Measurements from ENCODE around the gene LIAS.

LIAS gene

GRCh38 chr4:39476187-39476895, 17.5 kb downstream of the LIAS start:
- TF ChIP-seq CTCF (IDR thresholded peaks at IDR 0.05; ENCODE audit: low read depth, low read length), result no peak
- no peaks in the 10 kb centered on the region for H3K27me3 ChIP-seq
- peaks cover 24% of the 10 kb centered on the region for H3K36me3 ChIP-seq
- no peak overlapping the region for H3K4me3 ChIP-seq (ENCODE audit: low read depth, low read length)
- no peak for DNase-seq
- no peaks in the 10 kb centered on the region for H3K9me3 ChIP-seq
- peaks cover 2% of the 10 kb centered on the region; the same call in 1 of the 2 replicates for H3K4me1 ChIP-seq

GRCh38 chr4:39480251-39480650, 21.4 kb downstream of the LIAS start:
- no peak for TF ChIP-seq CTCF (IDR thresholded peaks at IDR 0.05; ENCODE audit: low read depth, low read length)
- no peaks in the 10 kb centered on the region for H3K9me3 ChIP-seq
- H3K36me3 ChIP-seq, result peaks cover 10% of the 10 kb centered on the region
- no peak overlapping the region for H3K4me3 ChIP-seq (ENCODE audit: low read depth, low read length)
- peaks cover 2% of the 10 kb centered on the region; the same call in 1 of the 2 replicates for H3K4me1 ChIP-seq
- no peaks in the 10 kb centered on the region for H3K27me3 ChIP-seq
- no peak for DNase-seq

GRCh38 chr4:39480902-39481695, 22.2 kb downstream of the LIAS start:
- H3K4me3 ChIP-seq (ENCODE audit: low read depth, low read length), result no peak overlapping the region
- TF ChIP-seq CTCF (IDR thresholded peaks at IDR 0.05; ENCODE audit: low read depth, low read length), result no peak
- DNase-seq, result no peak

GRCh38 chr4:39484582-39485272, 25.9 kb downstream of the LIAS start:
- Histone ChIP-seq H3K27me3 (no peaks in the 10 kb centered on the region), H3K4me3 (ENCODE audit: low read depth, low read length) (no peak overlapping the region), H3K9me3 (no peaks in the 10 kb centered on the region), H3K36me3 (no peaks in the 10 kb centered on the region), H3K4me1 (no peaks in the 10 kb centered on the region)
- TF ChIP-seq CTCF (IDR thresholded peaks at IDR 0.05; ENCODE audit: low read depth, low read length), result no peak
- no peak for DNase-seq

More at GRCh38 chr4:39480902-39481695, 22.2 kb downstream of the LIAS start:
- Histone ChIP-seq H3K9me3 (no peaks in the 10 kb centered on the region), H3K36me3 (peaks cover 10% of the 10 kb centered on the region), H3K27me3 (no peaks in the 10 kb centered on the region), H3K4me1 (peaks cover 2% of the 10 kb centered on the region; the same call in 1 of the 2 replicates)

- no peak for TF ChIP-seq CTCF (IDR thresholded peaks at IDR 0.05; ENCODE audit: low read depth, low read length)
Measured at GRCh38 chr4:39486221-39486804, 27.5 kb downstream of the LIAS start.

More at GRCh38 chr4:39486221-39486804, 27.5 kb downstream of the LIAS start:
- no peaks in the 10 kb centered on the region for H3K36me3 ChIP-seq
- H3K27me3 ChIP-seq, result no peaks in the 10 kb centered on the region
- H3K4me3 ChIP-seq (ENCODE audit: low read depth, low read length), result no peak overlapping the region
- DNase-seq, result no peak
- no peaks in the 10 kb centered on the region for H3K4me1 ChIP-seq
- no peaks in the 10 kb centered on the region for H3K9me3 ChIP-seq
